GM21381 (cell line): Measurements from ENCODE around the gene CARD9.

Experiments
- ATAC-seq: cut with Tn5 transposase; IDR thresholded peaks from one replicate; pipeline ENCODE4 v1.9.1; 2021; ENCODE audit warnings: mild to moderate bottlenecking, moderate library complexity; ENCODE audit not compliant: unreplicated experiment

Gene CARD9

DNA sequence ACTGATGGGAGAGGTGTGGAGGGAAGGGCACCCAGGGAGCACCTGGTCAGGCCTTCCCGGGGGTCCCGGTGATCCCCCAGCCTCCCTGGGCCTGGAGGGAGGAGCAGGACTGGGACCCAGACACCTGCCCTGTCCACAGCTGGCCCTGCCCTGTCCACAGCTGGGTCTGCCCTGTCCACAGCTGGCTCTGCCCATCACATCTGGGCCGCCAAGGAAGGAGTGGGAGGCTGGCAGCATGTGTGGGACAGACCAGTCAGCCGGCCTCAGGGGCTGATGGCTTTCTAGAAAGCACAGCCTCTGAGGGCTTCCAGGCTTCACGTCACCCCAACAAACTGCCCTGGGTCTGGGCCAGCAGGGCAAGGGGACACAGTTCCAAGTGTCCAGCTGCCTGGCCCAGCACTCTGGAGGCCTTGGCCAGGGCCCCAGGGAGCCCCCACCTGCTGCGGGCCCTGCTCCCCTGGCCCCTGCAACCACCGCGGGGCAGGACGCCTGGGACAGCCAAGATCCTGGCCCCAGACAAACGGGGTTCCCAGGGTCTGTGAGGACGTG is 22.1 kb downstream of the CARD9 start:
- no peak for ATAC-seq

- ATAC-seq: no peak
Measured at GRCh38 chr9:136349546-136349945, 23.9 kb downstream of the CARD9 start.

- no peak for ATAC-seq
Measured at GRCh38 chr9:136348691-136349090, 24.8 kb downstream of the CARD9 start.

DNA sequence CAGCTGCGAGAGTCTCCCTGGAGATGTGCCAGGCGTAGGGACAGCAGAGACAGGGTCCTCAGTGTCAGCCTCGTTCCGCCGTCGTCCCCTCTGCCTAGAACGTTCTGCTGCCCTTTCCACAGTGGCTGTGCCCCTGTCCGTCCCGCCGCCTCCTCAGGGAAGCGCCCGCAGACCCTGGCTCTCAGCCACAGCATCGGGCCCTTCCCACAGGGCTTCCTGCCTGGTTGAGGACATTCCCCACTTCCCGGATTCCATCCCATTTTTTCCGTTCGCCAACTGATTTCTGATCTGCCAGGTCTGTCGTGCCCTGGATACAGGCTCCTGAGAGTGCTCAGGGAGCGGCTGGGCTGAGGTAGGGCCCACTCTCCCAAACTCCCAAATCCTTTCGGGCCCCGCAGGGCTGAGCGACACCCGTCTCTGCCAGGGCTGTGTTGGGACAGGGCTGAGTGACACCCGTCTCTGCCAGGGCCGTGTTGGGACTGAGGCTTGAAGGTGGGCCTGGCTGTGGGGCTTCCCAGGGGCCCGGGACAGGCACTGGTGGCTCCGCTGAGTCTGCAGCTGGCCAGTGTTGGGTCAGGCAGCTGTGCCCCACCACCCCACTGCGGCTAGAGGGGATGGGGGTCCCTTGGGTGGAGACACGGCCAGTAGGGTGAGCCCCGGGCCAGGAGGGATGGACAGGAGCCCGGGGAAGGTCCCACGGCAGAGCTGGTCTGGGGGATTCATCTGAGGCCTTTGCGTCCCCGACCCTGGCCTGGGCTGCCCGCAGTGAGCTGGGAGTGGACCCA is 25.8 kb downstream of the CARD9 start:
- ATAC-seq: no peak

DNA sequence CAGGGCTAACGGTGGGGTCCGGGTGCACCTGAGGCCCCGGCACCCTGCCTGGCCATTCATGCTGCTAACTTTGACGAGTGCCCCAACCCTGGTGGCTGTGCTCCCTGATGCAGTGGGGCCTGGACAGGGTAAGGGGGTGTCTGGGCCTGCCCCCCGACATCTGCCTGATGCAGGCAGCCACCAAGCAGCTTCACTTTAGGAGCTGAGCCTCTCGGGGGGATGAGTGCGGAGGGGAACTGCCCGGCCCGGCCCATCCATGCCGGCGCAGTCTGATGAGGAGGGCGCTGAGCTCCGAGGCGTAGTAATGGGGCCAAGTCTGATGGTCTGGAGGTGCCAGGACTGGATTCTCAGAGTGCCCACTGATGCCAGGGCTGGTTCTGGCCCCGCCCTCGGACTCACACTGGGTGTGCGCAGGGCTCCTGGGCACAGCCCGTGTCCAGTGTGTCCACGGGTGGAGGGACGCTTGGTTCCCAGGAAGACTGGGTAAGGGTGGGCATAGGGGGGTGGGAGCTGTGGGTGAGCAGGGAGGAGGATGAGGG is 26.5 kb downstream of the CARD9 start:
- no peak for ATAC-seq

DNA sequence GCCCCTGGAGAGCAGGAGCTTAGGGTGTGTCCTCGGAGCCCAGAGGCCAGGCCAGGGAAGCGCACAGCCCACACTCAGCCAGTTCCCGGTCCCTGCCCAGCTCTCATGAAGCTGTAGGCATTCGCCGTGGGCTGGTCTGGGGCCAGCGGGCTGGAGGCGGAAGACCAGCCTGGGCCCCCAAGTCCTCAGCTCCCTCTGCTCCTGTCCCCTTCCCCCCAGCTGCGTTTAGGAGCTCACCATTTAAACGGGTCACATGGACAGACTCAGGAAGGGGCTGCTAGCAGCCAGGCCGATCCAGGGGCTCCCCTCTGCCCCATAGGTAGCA is 27.4 kb downstream of the CARD9 start:
- ATAC-seq: no peak

- no peak for ATAC-seq
Measured at GRCh38 chr9:136345281-136346156, 27.9 kb downstream of the CARD9 start.

GRCh38 chr9:136344544-136345280 is 28.8 kb downstream of the CARD9 start:
- no peak for ATAC-seq

- ATAC-seq: no peak
Measured at GRCh38 chr9:136343884-136344269, 29.6 kb downstream of the CARD9 start.

DNA sequence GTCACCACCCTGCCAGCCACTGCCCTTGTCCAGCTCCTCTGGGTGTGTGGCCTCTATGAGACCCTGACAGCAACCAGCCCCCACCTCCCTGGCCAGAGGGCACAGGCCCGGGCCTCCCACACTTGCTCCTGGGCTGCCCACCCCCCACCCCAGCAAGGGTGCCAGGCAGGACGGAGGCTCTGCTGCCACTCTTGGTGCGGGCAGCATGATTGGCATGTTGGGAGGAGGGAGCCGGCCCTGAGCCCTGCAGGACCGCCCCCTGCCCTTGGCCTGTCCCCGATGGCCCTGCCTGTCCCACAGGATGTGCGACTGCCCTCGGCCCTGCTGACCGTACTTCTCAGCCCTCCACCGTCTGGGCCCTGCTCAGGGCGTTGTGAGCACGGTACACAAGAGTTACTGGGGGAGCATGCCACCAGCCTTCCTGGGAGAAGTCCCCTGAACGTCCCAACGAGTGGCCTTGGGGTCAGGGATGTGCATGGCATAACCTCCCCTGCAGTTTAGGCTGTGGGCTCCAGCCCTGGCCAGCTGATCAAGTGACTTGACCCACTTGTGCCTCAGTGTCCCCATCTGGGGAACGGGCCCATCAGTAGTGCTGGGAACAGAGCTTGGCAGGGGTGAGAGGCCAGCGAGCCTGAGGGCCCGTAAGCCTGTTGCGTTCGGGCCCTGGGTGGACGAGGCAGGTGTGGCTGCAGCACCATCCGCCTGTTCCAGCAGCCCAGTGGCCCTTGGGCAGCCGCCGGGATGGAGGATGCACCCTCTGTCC is 30.2 kb downstream of the CARD9 start:
- no peak for ATAC-seq

DNA sequence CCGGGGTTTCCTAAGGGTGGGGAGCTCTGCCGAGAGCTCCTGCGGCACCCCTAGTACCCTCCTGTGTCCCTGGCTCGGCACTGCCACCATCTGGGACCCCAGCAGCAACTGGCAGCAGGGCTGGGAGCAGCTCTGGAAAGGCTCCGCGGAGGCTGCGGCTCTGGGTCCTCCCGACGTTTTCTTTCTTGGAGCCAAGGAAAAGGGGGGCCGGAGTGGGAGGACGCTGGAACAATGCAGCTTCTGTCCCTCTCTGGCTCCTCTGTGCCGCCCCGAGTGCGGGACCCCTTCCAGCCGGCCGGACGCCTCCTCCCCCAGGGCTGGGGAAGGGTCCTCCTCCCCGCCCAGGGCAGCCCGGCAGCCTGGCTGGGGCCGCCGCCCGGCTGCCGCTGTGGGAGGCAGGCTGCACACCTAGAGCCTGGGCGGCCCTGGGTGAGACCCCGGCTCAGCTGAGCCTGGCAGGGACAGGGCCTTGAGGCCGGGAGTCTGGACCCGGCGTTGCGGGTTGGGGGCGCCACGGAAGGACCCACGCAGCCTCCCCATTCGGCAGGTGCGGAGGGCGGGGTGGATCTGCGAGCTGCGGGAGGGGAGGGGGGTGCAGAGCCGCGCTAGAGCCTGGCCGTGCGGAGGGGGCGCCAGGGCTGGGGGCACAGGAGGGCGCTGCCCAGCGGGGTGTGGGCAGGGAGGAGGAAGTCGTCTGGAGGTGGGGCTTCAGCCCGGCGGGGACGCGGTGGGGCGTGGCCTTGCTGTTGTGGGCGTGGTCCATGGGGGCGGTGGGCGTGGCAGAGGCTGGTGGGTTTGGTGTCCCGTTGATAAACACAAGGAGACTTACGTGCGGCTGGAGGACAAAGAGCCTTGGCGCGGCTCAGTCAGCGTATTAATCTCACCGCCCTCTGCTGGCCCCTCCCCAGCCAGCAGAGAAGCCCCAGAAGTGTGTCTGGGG is 31.0 kb downstream of the CARD9 start:
- ATAC-seq: no peak

DNA sequence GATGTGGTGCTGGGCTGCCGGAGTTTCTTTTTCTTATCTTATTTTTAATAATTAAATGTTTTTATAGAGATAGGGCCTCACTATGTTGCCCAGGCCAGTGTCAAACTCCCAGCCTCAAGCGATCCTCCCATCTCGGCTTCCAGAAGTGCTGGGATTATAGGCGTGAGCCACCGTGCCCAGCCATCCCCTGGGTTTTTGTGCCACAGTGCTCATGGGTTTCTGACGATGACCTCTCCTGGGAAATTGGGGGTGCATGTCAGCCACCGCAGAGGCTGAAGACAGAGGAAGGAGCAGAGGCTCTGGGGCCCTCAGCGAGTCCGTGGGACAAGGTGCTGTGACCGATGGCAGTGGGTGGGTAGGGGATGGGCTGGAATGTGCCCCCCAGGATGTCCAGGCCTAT is 31.7 kb downstream of the CARD9 start:
- ATAC-seq: no peak

DNA sequence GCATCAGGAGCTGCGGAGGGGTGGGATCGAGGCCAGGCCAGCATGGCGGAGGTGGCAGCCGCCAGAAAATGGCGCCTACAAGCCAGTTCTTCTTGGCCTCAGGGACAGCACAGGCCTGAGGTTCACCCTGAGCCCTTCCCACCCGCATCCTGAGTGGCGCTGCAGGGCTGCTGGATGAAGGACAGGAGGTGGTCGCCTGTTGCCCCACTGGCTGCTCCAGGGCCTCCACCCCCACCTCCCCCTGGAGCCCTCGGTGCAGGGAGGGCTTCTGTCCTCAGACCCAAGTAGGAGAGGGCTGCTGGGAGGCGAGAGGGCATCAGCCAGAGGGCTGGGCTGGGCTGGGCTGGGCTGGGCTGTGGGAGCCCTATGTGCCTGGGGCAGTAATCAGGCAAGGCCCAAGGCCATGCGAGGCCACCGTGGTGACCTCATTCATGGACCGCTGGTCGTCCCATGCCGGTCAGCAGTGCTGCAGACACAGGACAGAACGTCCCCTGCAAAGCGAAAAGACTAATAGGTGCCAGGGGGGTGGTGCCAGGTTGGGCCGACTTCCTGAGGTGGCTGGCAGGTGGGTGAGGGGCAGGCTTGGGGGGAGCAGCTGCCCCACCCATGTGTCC is 32.3 kb downstream of the CARD9 start:
- no peak for ATAC-seq

- ATAC-seq: no peak
Measured at GRCh38 chr9:136340356-136341041, 33.0 kb downstream of the CARD9 start.

GRCh38 chr9:136339958-136340310 is 33.5 kb downstream of the CARD9 start:
- ATAC-seq: no peak

- ATAC-seq: no peak
Measured at GRCh38 chr9:136339173-136339957, 34.1 kb downstream of the CARD9 start.

DNA sequence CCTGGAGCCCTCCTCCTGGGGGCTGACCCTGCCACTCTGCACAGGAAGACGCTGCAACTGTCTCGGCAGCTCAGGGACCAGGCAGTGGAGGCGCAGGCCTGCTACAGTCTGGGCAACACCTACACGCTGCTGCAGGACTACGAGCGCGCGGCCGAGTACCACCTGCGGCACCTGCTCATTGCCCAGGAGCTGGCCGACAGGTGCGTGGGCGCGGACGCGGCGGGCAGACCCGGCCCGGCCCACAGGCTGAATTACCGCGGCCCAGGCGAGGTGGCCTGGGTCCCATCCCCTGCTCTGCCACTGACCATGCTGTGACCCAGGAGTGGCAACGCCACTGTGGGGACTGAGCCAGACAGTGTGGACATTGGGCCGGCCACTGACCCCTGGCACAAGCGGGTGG is 35.0 kb downstream of the CARD9 start:
- ATAC-seq: no peak
